ENCODE data around the gene CRYBA4.

DNA sequence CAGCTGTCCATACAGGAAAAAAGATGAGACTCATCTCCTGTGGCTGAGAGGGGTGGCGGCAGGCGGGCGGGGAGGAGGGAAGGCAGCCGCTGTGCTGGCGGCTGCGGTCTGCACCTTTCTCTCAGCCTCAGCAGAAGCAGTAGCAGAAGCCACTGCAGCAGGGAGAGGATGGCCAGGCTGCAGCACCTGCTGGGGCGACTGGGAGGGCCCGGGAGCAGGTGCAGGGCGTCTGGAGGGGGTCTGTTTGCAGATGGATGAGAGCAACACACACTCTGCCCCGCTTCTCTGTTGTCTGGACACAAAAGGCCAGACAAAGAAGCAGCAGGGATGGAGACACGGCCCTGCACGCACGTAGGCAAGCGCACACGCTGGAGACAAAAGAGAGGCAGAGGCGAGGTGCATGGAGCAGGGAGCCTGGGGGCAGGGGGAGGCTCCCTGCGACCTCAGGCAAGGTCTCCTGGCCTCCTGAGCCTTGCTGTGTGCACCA lies 26.3 kb downstream of the CRYBA4 start:
- TF ChIP-seq RAD21 (IDR thresholded peaks at IDR 0.05; ENCODE audit: low read length): no peak
- TF ChIP-seq, protein P1, sequence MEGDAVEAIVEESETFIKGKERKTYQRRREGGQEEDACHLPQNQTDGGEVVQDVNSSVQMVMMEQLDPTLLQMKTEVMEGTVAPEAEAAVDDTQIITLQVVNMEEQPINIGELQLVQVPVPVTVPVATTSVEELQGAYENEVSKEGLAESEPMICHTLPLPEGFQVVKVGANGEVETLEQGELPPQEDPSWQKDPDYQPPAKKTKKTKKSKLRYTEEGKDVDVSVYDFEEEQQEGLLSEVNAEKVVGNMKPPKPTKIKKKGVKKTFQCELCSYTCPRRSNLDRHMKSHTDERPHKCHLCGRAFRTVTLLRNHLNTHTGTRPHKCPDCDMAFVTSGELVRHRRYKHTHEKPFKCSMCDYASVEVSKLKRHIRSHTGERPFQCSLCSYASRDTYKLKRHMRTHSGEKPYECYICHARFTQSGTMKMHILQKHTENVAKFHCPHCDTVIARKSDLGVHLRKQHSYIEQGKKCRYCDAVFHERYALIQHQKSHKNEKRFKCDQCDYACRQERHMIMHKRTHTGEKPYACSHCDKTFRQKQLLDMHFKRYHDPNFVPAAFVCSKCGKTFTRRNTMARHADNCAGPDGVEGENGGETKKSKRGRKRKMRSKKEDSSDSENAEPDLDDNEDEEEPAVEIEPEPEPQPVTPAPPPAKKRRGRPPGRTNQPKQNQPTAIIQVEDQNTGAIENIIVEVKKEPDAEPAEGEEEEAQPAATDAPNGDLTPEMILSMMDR (IDR thresholded peaks at IDR 0.05): no peak
- TF ChIP-seq SIN3A (IDR thresholded peaks at IDR 0.05; ENCODE audit: borderline replicate concordance, low read depth, low read length): no peak
- no peak for TF ChIP-seq JUND (IDR thresholded peaks at IDR 0.05)
- TF ChIP-seq RFX5 (IDR thresholded peaks at IDR 0.05; ENCODE audit: low read length): no peak
- TF ChIP-seq, protein P2, sequence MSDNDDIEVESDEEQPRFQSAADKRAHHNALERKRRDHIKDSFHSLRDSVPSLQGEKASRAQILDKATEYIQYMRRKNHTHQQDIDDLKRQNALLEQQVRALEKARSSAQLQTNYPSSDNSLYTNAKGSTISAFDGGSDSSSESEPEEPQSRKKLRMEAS (IDR thresholded peaks at IDR 0.05; ENCODE audit: low read depth): no peak
- TF ChIP-seq, protein P3, sequence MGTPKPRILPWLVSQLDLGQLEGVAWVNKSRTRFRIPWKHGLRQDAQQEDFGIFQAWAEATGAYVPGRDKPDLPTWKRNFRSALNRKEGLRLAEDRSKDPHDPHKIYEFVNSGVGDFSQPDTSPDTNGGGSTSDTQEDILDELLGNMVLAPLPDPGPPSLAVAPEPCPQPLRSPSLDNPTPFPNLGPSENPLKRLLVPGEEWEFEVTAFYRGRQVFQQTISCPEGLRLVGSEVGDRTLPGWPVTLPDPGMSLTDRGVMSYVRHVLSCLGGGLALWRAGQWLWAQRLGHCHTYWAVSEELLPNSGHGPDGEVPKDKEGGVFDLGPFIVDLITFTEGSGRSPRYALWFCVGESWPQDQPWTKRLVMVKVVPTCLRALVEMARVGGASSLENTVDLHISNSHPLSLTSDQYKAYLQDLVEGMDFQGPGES (IDR thresholded peaks at IDR 0.05; ENCODE audit: low read depth, low read length): no peak
- no peak for TF ChIP-seq POLR2AphosphoS5 (IDR thresholded peaks at IDR 0.05; ENCODE audit: low read depth, low read length)
- TF ChIP-seq SMC3 (IDR thresholded peaks at IDR 0.05; ENCODE audit: low read depth, low read length): no peak
- TF ChIP-seq, protein P4, sequence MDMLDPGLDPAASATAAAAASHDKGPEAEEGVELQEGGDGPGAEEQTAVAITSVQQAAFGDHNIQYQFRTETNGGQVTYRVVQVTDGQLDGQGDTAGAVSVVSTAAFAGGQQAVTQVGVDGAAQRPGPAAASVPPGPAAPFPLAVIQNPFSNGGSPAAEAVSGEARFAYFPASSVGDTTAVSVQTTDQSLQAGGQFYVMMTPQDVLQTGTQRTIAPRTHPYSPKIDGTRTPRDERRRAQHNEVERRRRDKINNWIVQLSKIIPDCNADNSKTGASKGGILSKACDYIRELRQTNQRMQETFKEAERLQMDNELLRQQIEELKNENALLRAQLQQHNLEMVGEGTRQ (IDR thresholded peaks at IDR 0.05; ENCODE audit: borderline replicate concordance, low read depth, low read length): no peak
- TF ChIP-seq YY1 (IDR thresholded peaks at IDR 0.05; ENCODE audit: low read depth): no peak
